ENCODE measurements around the gene SLAMF1.
A peak's percentile ranks its signal among the peaks of the same experiment; 100 is the strongest.
"Not testable (repeated sequence)": the region's sequence is repeated elsewhere in the genome, so short reads cannot be mapped to it uniquely, and the experiment has no call there.

SLAMF1 gene

DNA sequence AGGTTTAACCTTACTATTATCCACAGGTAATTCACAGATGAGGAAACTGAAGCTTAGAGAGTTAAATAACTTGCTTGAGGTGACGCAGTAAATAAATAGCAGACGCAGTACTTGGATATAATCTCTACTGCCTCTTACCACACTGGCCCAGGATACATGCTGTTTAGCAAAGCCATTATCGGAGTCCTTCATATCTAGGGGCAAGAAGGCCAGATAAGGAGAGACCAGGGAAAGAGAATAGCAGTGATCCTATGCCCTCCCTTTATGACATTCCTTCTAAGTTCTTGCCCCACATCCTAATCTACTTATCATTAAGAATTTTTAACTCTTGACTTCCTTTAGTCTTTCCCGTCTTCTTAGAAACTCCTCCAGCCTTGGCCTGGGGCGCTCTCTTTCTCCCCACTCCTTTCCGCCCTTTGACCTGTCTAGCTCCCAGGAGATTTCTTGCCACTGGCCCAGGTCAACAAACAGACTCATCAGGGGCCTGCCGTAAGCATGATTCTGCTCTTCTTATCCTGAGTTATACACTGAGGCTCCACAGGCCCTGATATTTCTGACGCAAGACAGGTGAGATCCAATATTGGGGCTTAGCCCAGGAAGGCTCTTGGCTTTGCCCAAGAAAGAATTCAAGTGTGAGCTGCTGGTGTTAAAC lies 11.4 kb upstream of the SLAMF1 start:
- peaks cover 2% of the 10 kb centered on the region for H3K36me3 Mint-ChIP-seq (ENCODE audit: insufficient read depth)
- H3K4me1 Mint-ChIP-seq = peaks cover 27% of the 10 kb centered on the region
- ATAC-seq (replicated peaks; ENCODE audit: extremely low read depth, poor library complexity, severe bottlenecking) (no peak), DNase-seq (ENCODE audit: low spot score in 2 of 2) (no peak)
- no peaks in the 10 kb centered on the region for H3K27me3 Mint-ChIP-seq
- no peaks in the 10 kb centered on the region for H3K9me3 Mint-ChIP-seq
- H3K27ac Mint-ChIP-seq (ENCODE audit: low read depth) = no peak overlapping the region
- no peak overlapping the region for H3K4me3 Mint-ChIP-seq

- Mint-ChIP-seq H3K4me1 (peaks cover 22% of the 10 kb centered on the region), H3K9me3 (no peaks in the 10 kb centered on the region), H3K36me3 (ENCODE audit: insufficient read depth) (peaks cover 2% of the 10 kb centered on the region), H3K4me3 (no peak overlapping the region), H3K27me3 (no peaks in the 10 kb centered on the region), H3K27ac (ENCODE audit: low read depth) (no peak overlapping the region)
- DNase-seq (ENCODE audit: low spot score in 2 of 2) (no peak), ATAC-seq (replicated peaks; ENCODE audit: extremely low read depth, poor library complexity, severe bottlenecking) (no peak)
These were observed 10.5 kb upstream of the SLAMF1 start for GRCh38 chr1:160657250-160657781.

DNA sequence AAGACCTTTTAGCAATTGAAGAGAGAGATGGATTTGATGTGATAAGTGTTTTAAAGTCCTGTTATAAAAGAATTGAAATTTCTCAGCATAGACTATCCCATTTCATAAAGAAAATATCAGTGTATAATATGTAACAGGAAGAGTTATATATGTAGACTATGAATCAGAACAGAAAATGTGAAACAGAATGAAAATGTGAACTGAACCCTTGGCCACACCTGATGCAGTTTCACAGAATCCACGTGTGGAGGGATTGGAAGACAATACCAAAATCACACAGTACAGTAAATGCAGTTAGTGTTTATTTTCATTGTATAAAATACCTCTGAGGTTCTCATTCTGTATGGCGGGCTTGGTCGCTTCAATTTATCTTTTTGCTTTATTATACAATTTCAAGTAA lies 9.9 kb upstream of the SLAMF1 start:
- DNase-seq (ENCODE audit: low spot score in 2 of 2) = no peak
- H3K27ac Mint-ChIP-seq (ENCODE audit: low read depth) = no peak overlapping the region
- H3K27me3 Mint-ChIP-seq = no peaks in the 10 kb centered on the region
- H3K36me3 Mint-ChIP-seq (ENCODE audit: insufficient read depth) = peaks cover 2% of the 10 kb centered on the region
- ATAC-seq (replicated peaks; ENCODE audit: extremely low read depth, poor library complexity, severe bottlenecking) = no peak
- H3K4me3 Mint-ChIP-seq = no peak overlapping the region
- H3K9me3 Mint-ChIP-seq = no peaks in the 10 kb centered on the region
- H3K4me1 Mint-ChIP-seq = peaks cover 19% of the 10 kb centered on the region

DNA sequence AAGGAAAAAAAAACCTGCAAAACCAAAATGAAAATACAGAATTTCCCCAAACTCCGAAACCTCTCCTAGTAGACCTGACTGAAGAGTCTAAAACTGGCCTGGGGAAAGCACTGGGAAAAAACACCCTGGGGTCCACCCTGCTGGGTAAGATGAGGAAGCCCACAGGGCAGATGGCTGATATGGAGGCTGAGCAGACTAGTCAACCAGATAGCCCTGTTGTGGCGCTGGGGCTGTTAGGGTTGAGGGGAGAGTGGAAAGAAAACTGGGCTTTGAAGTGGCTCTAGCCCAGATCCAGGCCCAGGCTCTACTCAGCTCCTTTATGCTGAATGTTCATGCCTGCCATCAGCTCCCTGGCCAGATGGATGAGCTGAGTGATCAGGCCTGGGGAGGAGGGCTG lies 6.8 kb upstream of the SLAMF1 start:
- ATAC-seq (replicated peaks; ENCODE audit: extremely low read depth, poor library complexity, severe bottlenecking) (no peak), DNase-seq (ENCODE audit: low spot score in 2 of 2) (no peak)
- Mint-ChIP-seq H3K4me3 (no peak overlapping the region), H3K9me3 (no peaks in the 10 kb centered on the region), H3K4me1 (peaks cover 31% of the 10 kb centered on the region), H3K27me3 (no peaks in the 10 kb centered on the region), H3K27ac (ENCODE audit: low read depth) (no peak overlapping the region), H3K36me3 (ENCODE audit: insufficient read depth) (peaks cover 3% of the 10 kb centered on the region)

GRCh38 chr1:160652924-160653619 lies 6.2 kb upstream of the SLAMF1 start:
- Mint-ChIP-seq H3K36me3 (ENCODE audit: insufficient read depth) (peaks cover 3% of the 10 kb centered on the region), H3K27ac (ENCODE audit: low read depth) (no peak overlapping the region), H3K4me3 (no peak overlapping the region), H3K4me1 (peaks cover 37% of the 10 kb centered on the region), H3K27me3 (no peaks in the 10 kb centered on the region), H3K9me3 (no peaks in the 10 kb centered on the region)
- ATAC-seq (replicated peaks; ENCODE audit: extremely low read depth, poor library complexity, severe bottlenecking) (no peak), DNase-seq (ENCODE audit: low spot score in 2 of 2) (no peak)

DNA sequence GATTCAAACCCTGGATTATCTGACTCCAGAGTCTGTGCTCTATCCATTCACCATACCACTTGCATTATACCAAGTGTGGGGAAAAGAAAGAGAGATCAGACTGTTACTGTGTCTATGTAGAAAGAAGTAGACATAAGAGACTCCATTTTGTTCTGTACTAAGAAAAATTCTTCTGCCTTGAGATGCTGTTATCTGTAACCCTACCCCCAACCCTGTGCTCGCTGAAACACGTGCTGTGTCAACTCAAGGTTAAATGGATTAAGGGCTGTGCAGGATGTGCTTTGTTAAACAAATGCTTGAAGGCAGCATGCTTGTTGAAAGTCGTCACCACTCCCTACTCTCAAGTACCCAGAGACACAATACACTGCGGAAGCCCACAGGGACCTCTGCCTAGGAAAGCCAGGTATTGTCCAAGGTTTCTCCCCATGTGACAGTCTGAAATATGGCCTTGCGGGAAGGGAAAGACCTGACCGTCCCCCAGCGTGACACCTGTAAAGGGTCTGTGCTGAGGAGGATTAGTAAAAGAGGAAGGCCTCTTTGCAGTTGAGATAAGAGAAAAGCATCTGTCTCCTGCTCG lies 5.3 kb upstream of the SLAMF1 start:
- not testable (repeated sequence) for ATAC-seq (replicated peaks; ENCODE audit: extremely low read depth, poor library complexity, severe bottlenecking); H3K27ac Mint-ChIP-seq (ENCODE audit: low read depth); H3K4me3 Mint-ChIP-seq; H3K9me3 Mint-ChIP-seq; H3K27me3 Mint-ChIP-seq; H3K36me3 Mint-ChIP-seq (ENCODE audit: insufficient read depth); DNase-seq (ENCODE audit: low spot score in 2 of 2)
- H3K4me1 Mint-ChIP-seq = peaks cover 46% of the 10 kb centered on the region

GRCh38 chr1:160651433-160652064 lies 4.7 kb upstream of the SLAMF1 start:
- H3K36me3 Mint-ChIP-seq (ENCODE audit: insufficient read depth) = peaks cover 7% of the 10 kb centered on the region
- no peak for ATAC-seq (replicated peaks; ENCODE audit: extremely low read depth, poor library complexity, severe bottlenecking)
- peaks cover 48% of the 10 kb centered on the region for H3K4me1 Mint-ChIP-seq
- no peak overlapping the region for H3K27ac Mint-ChIP-seq (ENCODE audit: low read depth)
- no peaks in the 10 kb centered on the region for H3K27me3 Mint-ChIP-seq
- no peak for DNase-seq (ENCODE audit: low spot score in 2 of 2)
- H3K4me3 Mint-ChIP-seq = no peak overlapping the region
- no peaks in the 10 kb centered on the region for H3K9me3 Mint-ChIP-seq

DNA sequence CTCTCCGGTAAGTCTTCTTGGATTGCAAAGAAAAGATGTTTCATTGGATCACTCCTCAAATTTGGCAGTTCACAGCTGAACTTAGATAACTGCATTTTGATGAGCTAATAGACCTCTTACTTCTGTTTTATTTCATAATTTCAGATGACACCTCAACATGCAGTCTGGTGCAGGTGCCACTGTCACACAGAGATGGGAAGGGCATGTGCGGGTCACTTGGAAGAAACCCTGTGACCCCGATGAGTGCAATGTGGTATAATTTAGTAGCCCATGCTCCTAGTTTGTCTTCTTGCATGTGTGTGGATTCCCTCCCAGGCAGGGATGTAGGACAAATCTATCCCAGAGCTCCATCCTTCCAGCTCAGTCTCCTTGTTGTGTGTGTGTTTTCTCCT lies 481 bp upstream of the SLAMF1 start:
- ATAC-seq (replicated peaks; ENCODE audit: extremely low read depth, poor library complexity, severe bottlenecking) = peak; percentile 25
- H3K4me1 Mint-ChIP-seq = peaks cover 72% of the 10 kb centered on the region
- peaks cover 15% of the 10 kb centered on the region for H3K36me3 Mint-ChIP-seq (ENCODE audit: insufficient read depth)

GRCh38 chr1:160646180-160646579 lies 664 bp downstream of the SLAMF1 start:
- Mint-ChIP-seq H3K27me3 (no peaks in the 10 kb centered on the region), H3K9me3 (no peaks in the 10 kb centered on the region), H3K4me3 (peak overlapping the region; percentile 96), H3K4me1 (peaks cover 74% of the 10 kb centered on the region), H3K36me3 (ENCODE audit: insufficient read depth) (peaks cover 15% of the 10 kb centered on the region), H3K27ac (ENCODE audit: low read depth) (peak overlapping the region; percentile 95)
- ATAC-seq (replicated peaks; ENCODE audit: extremely low read depth, poor library complexity, severe bottlenecking) (no peak), DNase-seq (ENCODE audit: low spot score in 2 of 2) (no peak)

More for the DNA sequence above, 481 bp upstream of the SLAMF1 start:
- H3K4me3 Mint-ChIP-seq = peak overlapping the region; percentile 96
- peak overlapping the region; percentile 81 for H3K27ac Mint-ChIP-seq (ENCODE audit: low read depth)
- H3K9me3 Mint-ChIP-seq = no peaks in the 10 kb centered on the region
- H3K27me3 Mint-ChIP-seq = no peaks in the 10 kb centered on the region
- no peak for DNase-seq (ENCODE audit: low spot score in 2 of 2)

DNA sequence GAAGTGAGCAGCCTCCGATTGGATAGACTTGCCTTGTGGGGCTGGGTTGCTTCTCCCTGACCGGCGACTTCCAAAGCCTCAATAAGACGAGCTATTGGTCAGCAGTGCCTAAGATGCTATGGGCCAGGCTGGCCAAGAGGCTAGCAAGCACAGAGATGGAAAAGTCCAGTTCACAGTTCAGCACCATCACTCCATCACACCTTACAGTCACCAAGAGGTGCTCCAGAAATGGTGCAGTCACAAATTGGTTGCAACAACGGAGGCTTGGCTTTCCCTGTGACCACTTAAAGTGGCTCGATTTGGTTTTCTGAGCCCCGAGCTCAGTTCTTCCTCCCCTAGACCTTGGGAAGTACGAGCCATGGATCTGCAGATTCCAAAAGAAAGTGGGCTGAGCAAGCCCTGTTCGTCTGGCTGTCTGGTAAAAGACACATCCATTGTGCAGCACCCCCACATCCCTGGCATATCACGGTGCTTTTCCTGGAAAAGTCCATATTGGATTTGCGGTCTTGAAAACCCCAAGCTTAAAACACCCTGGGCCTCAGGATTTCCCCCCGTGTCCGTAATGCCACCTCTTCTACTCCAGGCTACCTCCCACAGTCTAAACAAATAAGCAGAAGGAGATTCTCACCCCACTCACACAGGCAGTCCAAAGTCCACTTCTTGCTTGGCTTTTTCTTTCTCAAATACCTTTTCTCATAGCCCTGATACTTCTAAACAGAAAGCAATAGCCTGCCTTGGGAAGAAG lies 1.3 kb downstream of the SLAMF1 start:
- Mint-ChIP-seq H3K36me3 (ENCODE audit: insufficient read depth) (peaks cover 15% of the 10 kb centered on the region), H3K27ac (ENCODE audit: low read depth) (peak overlapping the region; percentile 95), H3K27me3 (no peaks in the 10 kb centered on the region), H3K4me3 (peak overlapping the region; percentile 96), H3K9me3 (no peaks in the 10 kb centered on the region), H3K4me1 (peaks cover 74% of the 10 kb centered on the region)
- no peak for ATAC-seq (replicated peaks; ENCODE audit: extremely low read depth, poor library complexity, severe bottlenecking)
- no peak for DNase-seq (ENCODE audit: low spot score in 2 of 2)

GRCh38 chr1:160644399-160644798 lies 2.4 kb downstream of the SLAMF1 start:
- Mint-ChIP-seq H3K36me3 (ENCODE audit: insufficient read depth) (peaks cover 15% of the 10 kb centered on the region), H3K27me3 (no peaks in the 10 kb centered on the region), H3K27ac (ENCODE audit: low read depth) (peak overlapping the region; percentile 95), H3K4me3 (peak overlapping the region; percentile 96), H3K4me1 (peaks cover 85% of the 10 kb centered on the region), H3K9me3 (no peaks in the 10 kb centered on the region)
- no peak for ATAC-seq (replicated peaks; ENCODE audit: extremely low read depth, poor library complexity, severe bottlenecking)
- DNase-seq (ENCODE audit: low spot score in 2 of 2) = no peak

GRCh38 chr1:160643138-160643537 lies 3.7 kb downstream of the SLAMF1 start:
- Mint-ChIP-seq H3K4me1 (peaks cover 90% of the 10 kb centered on the region), H3K4me3 (peak overlapping the region; percentile 96), H3K27me3 (no peaks in the 10 kb centered on the region), H3K27ac (ENCODE audit: low read depth) (peak overlapping the region; percentile 95), H3K36me3 (ENCODE audit: insufficient read depth) (peaks cover 18% of the 10 kb centered on the region), H3K9me3 (no peaks in the 10 kb centered on the region)
- ATAC-seq (replicated peaks; ENCODE audit: extremely low read depth, poor library complexity, severe bottlenecking) = no peak
- DNase-seq (ENCODE audit: low spot score in 2 of 2) = no peak
